ENCODE measurements around the gene FMN1.

FMN1 gene

DNA sequence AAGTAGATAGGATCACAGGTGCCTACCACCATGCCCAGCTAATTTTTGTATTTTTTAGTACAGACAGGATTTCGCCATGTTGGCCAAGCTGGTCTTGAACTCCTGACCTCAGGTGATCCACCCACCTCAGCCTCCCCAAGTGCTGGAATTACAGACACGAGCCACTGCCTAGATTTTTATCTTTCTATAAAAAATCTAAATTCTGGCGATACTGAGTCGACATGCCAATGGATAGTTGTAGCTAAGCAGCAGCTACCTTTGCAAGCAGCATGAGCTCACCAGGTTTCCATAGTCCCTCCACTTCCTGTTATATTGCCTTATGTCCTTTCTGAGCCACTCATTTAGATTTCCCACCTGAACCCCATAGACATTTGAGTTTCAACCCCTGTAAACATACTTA, 13.1 kb upstream of the FMN1 start:
- H3K79me2 ChIP-seq (ENCODE audit: control insufficient read depth, insufficient read depth, low read length, poor library complexity) = no peaks in the 10 kb centered on the region
- H3K36me3 ChIP-seq (ENCODE audit: control insufficient read depth in 1 of 2, insufficient read depth in 2 of 2, low read length in 2 of 2) = no peaks in the 10 kb centered on the region

DNA sequence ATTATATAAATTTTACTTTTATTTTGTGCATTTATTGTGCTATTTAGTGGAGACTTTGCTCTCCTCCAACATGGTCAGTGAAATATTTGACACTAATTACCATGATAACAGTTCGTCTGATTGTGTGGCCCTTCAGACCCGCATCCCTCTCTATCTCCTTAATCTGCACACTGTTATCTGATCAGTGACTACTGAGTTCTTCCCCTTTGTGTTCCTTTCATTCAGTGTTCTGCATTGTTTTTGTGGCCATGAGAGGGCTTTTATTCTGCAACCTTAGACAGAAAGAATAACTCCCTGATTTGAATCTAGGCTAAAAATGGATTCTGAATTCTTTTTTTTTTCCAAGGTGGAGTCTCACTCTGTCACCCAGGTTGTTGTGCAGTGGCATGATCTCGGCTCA, 11.9 kb upstream of the FMN1 start:
- Histone ChIP-seq H3K79me2 (ENCODE audit: control insufficient read depth, insufficient read depth, low read length, poor library complexity) (no peaks in the 10 kb centered on the region), H2BK5ac (ENCODE audit: low read depth, low read length, poor library complexity) (no peak overlapping the region), H4K8ac (ENCODE audit: low read depth, low read length) (no peak overlapping the region), H3K9ac (ENCODE audit: low read length) (no peak overlapping the region), H3K27me3 (ENCODE audit: insufficient read depth, low read length) (no peaks in the 10 kb centered on the region), H2AFZ (ENCODE audit: insufficient read depth, low read length, poor library complexity) (no peak overlapping the region), H4K91ac (ENCODE audit: low read depth, low read length) (no peak overlapping the region), H2BK120ac (ENCODE audit: insufficient read depth, low read length, poor library complexity) (no peak overlapping the region), H3K4me3 (ENCODE audit: low read depth, low read length) (no peak overlapping the region), H3K79me1 (ENCODE audit: low read length) (peaks cover 4% of the 10 kb centered on the region), H2BK12ac (ENCODE audit: low read length) (no peak overlapping the region), H3K14ac (ENCODE audit: low read length) (no peak overlapping the region), H4K12ac (ENCODE audit: low read depth, low read length) (no peak overlapping the region), H3K27ac (ENCODE audit: low read depth, low read length) (no peak overlapping the region), H3K4ac (ENCODE audit: low read depth, low read length) (no peak overlapping the region), H3K23ac (ENCODE audit: low read length) (no peak overlapping the region), H3K36me3 (ENCODE audit: control insufficient read depth in 1 of 2, insufficient read depth in 2 of 2, low read length in 2 of 2) (no peaks in the 10 kb centered on the region), H3K9me3 (ENCODE audit: insufficient read depth, low read depth, low read length) (no peaks in the 10 kb centered on the region), H3K4me1 (ENCODE audit: control insufficient read depth in 1 of 2, insufficient read depth in 2 of 2, low read length in 2 of 2) (peaks cover 0 to 3% of the 10 kb centered on the region in 2 experiments), H3K18ac (ENCODE audit: low read length) (no peak overlapping the region), H2AK5ac (ENCODE audit: low read length) (no peak overlapping the region), H3K4me2 (ENCODE audit: low read length) (no peak overlapping the region)
- WGBS (ENCODE audit: extremely low coverage, insufficient coverage, insufficient read length) = no CpG with 5 or more reads among the region's 3 CpGs
- peak; percentile 89 to 96 for DNase-seq

More for the DNA sequence above, 13.1 kb upstream of the FMN1 start:
- Histone ChIP-seq H3K27ac (ENCODE audit: low read depth, low read length) (no peak overlapping the region), H4K8ac (ENCODE audit: low read depth, low read length) (no peak overlapping the region), H3K23ac (ENCODE audit: low read length) (no peak overlapping the region), H2BK5ac (ENCODE audit: low read depth, low read length, poor library complexity) (no peak overlapping the region), H3K4ac (ENCODE audit: low read depth, low read length) (no peak overlapping the region), H3K79me1 (ENCODE audit: low read length) (peaks cover 4% of the 10 kb centered on the region), H3K4me3 (ENCODE audit: low read depth, low read length) (no peak overlapping the region), H3K9ac (ENCODE audit: low read length) (no peak overlapping the region), H4K91ac (ENCODE audit: low read depth, low read length) (no peak overlapping the region), H2AFZ (ENCODE audit: insufficient read depth, low read length, poor library complexity) (no peak overlapping the region), H2AK5ac (ENCODE audit: low read length) (no peak overlapping the region), H3K18ac (ENCODE audit: low read length) (no peak overlapping the region), H3K4me1 (ENCODE audit: control insufficient read depth in 1 of 2, insufficient read depth in 2 of 2, low read length in 2 of 2) (peaks cover 0 to 3% of the 10 kb centered on the region in 2 experiments), H4K12ac (ENCODE audit: low read depth, low read length) (no peak overlapping the region), H3K4me2 (ENCODE audit: low read length) (no peak overlapping the region), H3K27me3 (ENCODE audit: insufficient read depth, low read length) (no peaks in the 10 kb centered on the region), H3K14ac (ENCODE audit: low read length) (no peak overlapping the region), H2BK120ac (ENCODE audit: insufficient read depth, low read length, poor library complexity) (no peak overlapping the region), H3K9me3 (ENCODE audit: insufficient read depth, low read depth, low read length) (no peaks in the 10 kb centered on the region), H2BK12ac (ENCODE audit: low read length) (no peak overlapping the region)
- WGBS (ENCODE audit: extremely low coverage, insufficient coverage, insufficient read length) = no CpG with 5 or more reads among the region's 4 CpGs
- DNase-seq = peak; percentile 66 to 79

DNA sequence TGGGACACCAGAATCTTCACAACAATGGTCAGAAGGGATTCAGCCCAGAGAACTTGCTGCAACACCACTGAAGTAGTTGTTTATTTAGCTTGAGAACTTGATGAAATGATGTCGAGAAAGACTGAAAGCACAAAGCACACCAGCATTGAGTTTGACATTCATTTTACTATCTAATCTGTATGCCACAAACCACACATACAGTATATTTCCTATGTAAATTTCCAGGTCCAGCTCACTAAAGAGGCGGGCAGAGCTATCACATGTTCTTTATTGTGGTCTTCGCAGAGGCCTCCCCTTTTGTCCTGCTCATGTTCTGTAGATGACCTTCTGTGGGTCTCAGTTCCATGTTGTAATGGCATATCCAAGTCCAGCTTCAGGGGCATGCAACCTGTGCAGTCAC, 10.4 kb upstream of the FMN1 start:
- no peak overlapping the region for H2AFZ ChIP-seq (ENCODE audit: insufficient read depth, low read length, poor library complexity)
- no peaks in the 10 kb centered on the region for H3K9me3 ChIP-seq (ENCODE audit: insufficient read depth, low read depth, low read length)
- H3K4me3 ChIP-seq (ENCODE audit: low read depth, low read length) = no peak overlapping the region
- no peak overlapping the region for H2AK5ac ChIP-seq (ENCODE audit: low read length)
- H3K36me3 ChIP-seq (ENCODE audit: control insufficient read depth in 1 of 2, insufficient read depth in 2 of 2, low read length in 2 of 2) = no peaks in the 10 kb centered on the region
- no peak overlapping the region for H4K12ac ChIP-seq (ENCODE audit: low read depth, low read length)
- H3K27ac ChIP-seq (ENCODE audit: low read depth, low read length) = no peak overlapping the region
- H2BK120ac ChIP-seq (ENCODE audit: insufficient read depth, low read length, poor library complexity) = no peak overlapping the region
- no peak overlapping the region for H3K4ac ChIP-seq (ENCODE audit: low read depth, low read length)
- no peak overlapping the region for H3K18ac ChIP-seq (ENCODE audit: low read length)
- H4K91ac ChIP-seq (ENCODE audit: low read depth, low read length) = peak overlapping the region; percentile 49
- no CpG with 5 or more reads among the region's 3 CpGs for WGBS (ENCODE audit: extremely low coverage, insufficient coverage, insufficient read length)
- H3K79me2 ChIP-seq (ENCODE audit: control insufficient read depth, insufficient read depth, low read length, poor library complexity) = no peaks in the 10 kb centered on the region
- no peak overlapping the region for H4K8ac ChIP-seq (ENCODE audit: low read depth, low read length)
- peaks cover 12% of the 10 kb centered on the region for H3K79me1 ChIP-seq (ENCODE audit: low read length)
- H2BK12ac ChIP-seq (ENCODE audit: low read length) = peak overlapping the region; percentile 85
- peaks cover 0 to 15% of the 10 kb centered on the region in 2 experiments for H3K4me1 ChIP-seq (ENCODE audit: control insufficient read depth in 1 of 2, insufficient read depth in 2 of 2, low read length in 2 of 2)
- H3K9ac ChIP-seq (ENCODE audit: low read length) = no peak overlapping the region
- H3K4me2 ChIP-seq (ENCODE audit: low read length) = no peak overlapping the region
- no peaks in the 10 kb centered on the region for H3K27me3 ChIP-seq (ENCODE audit: insufficient read depth, low read length)
- no peak overlapping the region for H2BK5ac ChIP-seq (ENCODE audit: low read depth, low read length, poor library complexity)
- H3K14ac ChIP-seq (ENCODE audit: low read length) = no peak overlapping the region
- no peak for DNase-seq
- H3K23ac ChIP-seq (ENCODE audit: low read length) = no peak overlapping the region

DNA sequence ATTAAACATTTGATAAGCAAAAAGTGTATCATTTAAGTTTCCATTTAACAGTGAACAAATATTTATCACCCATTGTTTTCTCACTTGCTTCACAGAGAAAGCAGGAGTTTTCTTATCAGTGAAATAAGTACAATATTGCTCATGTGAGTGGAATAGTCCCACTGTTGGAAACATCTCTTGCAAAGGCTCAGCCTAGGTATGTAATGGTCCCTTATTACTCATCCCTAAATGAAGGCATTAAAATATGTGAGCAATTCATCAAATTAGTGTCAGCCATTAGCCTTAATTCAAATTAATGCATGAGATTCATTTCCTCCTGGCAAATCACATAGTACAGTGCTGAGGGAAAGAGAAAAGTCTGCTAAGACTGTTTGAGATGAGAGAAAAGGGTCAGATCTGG, 9.6 kb upstream of the FMN1 start:
- no peaks in the 10 kb centered on the region for H3K9me3 ChIP-seq (ENCODE audit: insufficient read depth, low read depth, low read length)
- no peak overlapping the region for H3K27ac ChIP-seq (ENCODE audit: low read depth, low read length)
- no peaks in the 10 kb centered on the region for H3K36me3 ChIP-seq (ENCODE audit: control insufficient read depth in 1 of 2, insufficient read depth in 2 of 2, low read length in 2 of 2)
- no peak overlapping the region for H3K23ac ChIP-seq (ENCODE audit: low read length)
- no peak overlapping the region for H3K4me2 ChIP-seq (ENCODE audit: low read length)
- no peak overlapping the region for H2AK5ac ChIP-seq (ENCODE audit: low read length)
- no peak overlapping the region for H2AFZ ChIP-seq (ENCODE audit: insufficient read depth, low read length, poor library complexity)
- H3K27me3 ChIP-seq (ENCODE audit: insufficient read depth, low read length) = no peaks in the 10 kb centered on the region
- no peak overlapping the region for H3K14ac ChIP-seq (ENCODE audit: low read length)
- no peak overlapping the region for H2BK120ac ChIP-seq (ENCODE audit: insufficient read depth, low read length, poor library complexity)
- H2BK5ac ChIP-seq (ENCODE audit: low read depth, low read length, poor library complexity) = no peak overlapping the region
- H3K79me2 ChIP-seq (ENCODE audit: control insufficient read depth, insufficient read depth, low read length, poor library complexity) = no peaks in the 10 kb centered on the region
- peaks cover 2 to 20% of the 10 kb centered on the region in 2 experiments for H3K4me1 ChIP-seq (ENCODE audit: control insufficient read depth in 1 of 2, insufficient read depth in 2 of 2, low read length in 2 of 2)
- H3K9ac ChIP-seq (ENCODE audit: low read length) = no peak overlapping the region
- H3K18ac ChIP-seq (ENCODE audit: low read length) = no peak overlapping the region
- no peak overlapping the region for H4K12ac ChIP-seq (ENCODE audit: low read depth, low read length)
- no peak overlapping the region for H4K91ac ChIP-seq (ENCODE audit: low read depth, low read length)
- H3K4me3 ChIP-seq (ENCODE audit: low read depth, low read length) = no peak overlapping the region
- H4K8ac ChIP-seq (ENCODE audit: low read depth, low read length) = no peak overlapping the region
- H3K4ac ChIP-seq (ENCODE audit: low read depth, low read length) = no peak overlapping the region
- no peak overlapping the region for H2BK12ac ChIP-seq (ENCODE audit: low read length)
- no peak for DNase-seq
- peaks cover 18% of the 10 kb centered on the region for H3K79me1 ChIP-seq (ENCODE audit: low read length)
